A673 (cell line): ENCODE data around the gene HEPHL1.

Source experiments
- EZH2 ChIP-seq: fragments of 200-600 bp; sonication (generic); IDR thresholded peaks from 2 replicates; pipeline ENCODE4 v1.6.1; 2017; ENCODE audit warnings: borderline replicate concordance, low read depth, mild to moderate bottlenecking, mixed read lengths, antibody characterized with exemption, low read length; ENCODE audit not compliant: poor library complexity, severe bottlenecking
- TF ChIP-seq, protein P1 (sequence below): fragments of 300-800, 200-600 bp; sonication (generic); conservative IDR thresholded peaks from 2 replicates; pipeline ENCODE4 v1.5.1; 2017; ENCODE audit warnings: low read depth, mild to moderate bottlenecking, antibody characterized with exemption, low read length, moderate library complexity, mixed read lengths

GRCh38 chr11:94089341-94089740 is 68.2 kb downstream of the HEPHL1 start:
- TF ChIP-seq, protein P1, sequence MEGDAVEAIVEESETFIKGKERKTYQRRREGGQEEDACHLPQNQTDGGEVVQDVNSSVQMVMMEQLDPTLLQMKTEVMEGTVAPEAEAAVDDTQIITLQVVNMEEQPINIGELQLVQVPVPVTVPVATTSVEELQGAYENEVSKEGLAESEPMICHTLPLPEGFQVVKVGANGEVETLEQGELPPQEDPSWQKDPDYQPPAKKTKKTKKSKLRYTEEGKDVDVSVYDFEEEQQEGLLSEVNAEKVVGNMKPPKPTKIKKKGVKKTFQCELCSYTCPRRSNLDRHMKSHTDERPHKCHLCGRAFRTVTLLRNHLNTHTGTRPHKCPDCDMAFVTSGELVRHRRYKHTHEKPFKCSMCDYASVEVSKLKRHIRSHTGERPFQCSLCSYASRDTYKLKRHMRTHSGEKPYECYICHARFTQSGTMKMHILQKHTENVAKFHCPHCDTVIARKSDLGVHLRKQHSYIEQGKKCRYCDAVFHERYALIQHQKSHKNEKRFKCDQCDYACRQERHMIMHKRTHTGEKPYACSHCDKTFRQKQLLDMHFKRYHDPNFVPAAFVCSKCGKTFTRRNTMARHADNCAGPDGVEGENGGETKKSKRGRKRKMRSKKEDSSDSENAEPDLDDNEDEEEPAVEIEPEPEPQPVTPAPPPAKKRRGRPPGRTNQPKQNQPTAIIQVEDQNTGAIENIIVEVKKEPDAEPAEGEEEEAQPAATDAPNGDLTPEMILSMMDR = no peak
- no peak for TF ChIP-seq EZH2
